RWPE1 (cell line): ENCODE results near the gene ZNF512B.
"Not testable (repeated sequence)": the region's sequence is repeated elsewhere in the genome, so short reads cannot be mapped to it uniquely, and the experiment has no call there.

Experiments used
- CTCF ChIA-PET: fragments of 350-600 bp; sonication (Branson Sonifier 250); formaldehyde crosslinking; extraction: SDS; loops from one replicate; lab custom pipeline; 2021; lab: Yijun Ruan, JAX
- POLR2A ChIA-PET: fragments of 400-600 bp; formaldehyde crosslinking; extraction: SDS; loops from one replicate; lab custom pipeline; 2020; ENCODE audit warnings: antibody characterized with exemption; ENCODE audit not compliant: low non-redundant PET; lab: Yijun Ruan, JAX
- DNase-seq: peaks from one replicate; pipeline ENCODE4 v3.0.0; 2012; ENCODE audit warnings: low spot score
- H3K27ac ChIP-seq: fragments of 450-650 bp; 2 replicates; pipeline ENCODE4 v1.5.1; 2017
- CTCF ChIP-seq: fragments of 450-650 bp; conservative IDR thresholded peaks from 2 replicates; pipeline ENCODE4 v1.5.1; 2017; ENCODE audit warnings: low read depth, mild to moderate bottlenecking

The ZNF512B gene

GRCh38 chr20:63973636-63974401 lies 4.1 kb upstream of the ZNF512B start:
- DNase-seq, result peak; percentile 86
- peak overlapping the region; percentile 62 for H3K27ac ChIP-seq
- ChIA-PET POLR2A (interaction anchor here (0.5 to 0.6 kb wide), 2 partner anchors 106 to 109 kb away, joined by 3 read pairs; partner anchors contain the start of gene TPD52L2), CTCF (interaction anchor here (0.5 to 2.6 kb wide), 61 partner anchors 8 to 1286 kb away, joined by 3 to 18 read pairs (median 4); partner anchors contain the start of genes LKAAEAR1, PTK6, RGS19 and TPD52L2)
- TF ChIP-seq CTCF, result peak; percentile 100

- peak overlapping the region; percentile 62 for H3K27ac ChIP-seq
- no peak for TF ChIP-seq CTCF
- no peak for DNase-seq
- CTCF ChIA-PET, result interaction anchor here (0.6 to 2.6 kb wide), 25 partner anchors 12 to 429 kb away, joined by 3 to 18 read pairs (median 6); partner anchors contain the start of genes RGS19, TPD52L2 and UCKL1
- POLR2A ChIA-PET, result no interaction called here
Observed at GRCh38 chr20:63973160-63973479, 3.4 kb upstream of the ZNF512B start.

GRCh38 chr20:63972312-63973159 lies 2.8 kb upstream of the ZNF512B start:
- CTCF ChIA-PET, result interaction anchor here (0.6 to 2.6 kb wide), 7 partner anchors 15 to 269 kb away, joined by 3 to 18 read pairs (median 9); partner anchors contain the start of genes TPD52L2 and UCKL1
- POLR2A ChIA-PET, result no interaction called here
- TF ChIP-seq CTCF, result no peak
- no peak for DNase-seq
- peak overlapping the region; percentile 62 for H3K27ac ChIP-seq

- ChIA-PET POLR2A (interaction anchor here (0.7 kb wide), 1 partner anchor 82 kb away, joined by 8 read pairs; no protein-coding TSS in a partner anchor), CTCF (interaction anchor here (0.6 to 1.1 kb wide), 2 partner anchors 15 to 185 kb away, joined by 4 read pairs; no protein-coding TSS in a partner anchor)
- H3K27ac ChIP-seq, result peak overlapping the region; percentile 20
- not testable (repeated sequence) for DNase-seq
Observed at GRCh38 chr20:63971960-63972311, 2.2 kb upstream of the ZNF512B start.

- H3K27ac ChIP-seq, result peak overlapping the region; percentile 66; the same call in 1 of the 2 replicates
- DNase-seq, result no peak
- ChIA-PET POLR2A (interaction anchor here (0.7 kb wide), 1 partner anchor 83 kb away, joined by 8 read pairs; no protein-coding TSS in a partner anchor), CTCF (interaction anchor here (1.1 kb wide), 1 partner anchor 14 kb away, joined by 4 read pairs; no protein-coding TSS in a partner anchor)
- TF ChIP-seq CTCF, result no peak
Observed at GRCh38 chr20:63970714-63971431, 1.1 kb upstream of the ZNF512B start.

GRCh38 chr20:63968928-63969760 lies 586 bp downstream of the ZNF512B start:
- POLR2A ChIA-PET, result interaction anchor here (0.7 kb wide), 1 partner anchor 13 kb away, joined by 3 read pairs; the partner anchor contains the start of gene UCKL1
- no peak for TF ChIP-seq CTCF
- CTCF ChIA-PET, result interaction anchor here (0.6 kb wide), 1 partner anchor 70 kb away, joined by 3 read pairs; no protein-coding TSS in a partner anchor
- no peak for DNase-seq
- peak overlapping the region; percentile 66 for H3K27ac ChIP-seq
